Measurements from ENCODE around the gene UPK3A. TPM values are rescaled to one million over a fixed set of nuclear protein-coding genes. Genes with fewer than 3 reads are reported as not detected.
"Not testable (repeated sequence)": the region's sequence is repeated elsewhere in the genome, so short reads cannot be mapped to it uniquely, and the experiment has no call there.

UPK3A gene
- total and polyA plus RNA-seq, 2 of the 8 experiments (the other 6 are each of a cell fraction or from before 2014, with no cell fraction given): 0.35 to 1.7 TPM

GRCh38 chr22:45276507-45277105 is 8.1 kb upstream of the UPK3A start (continued):
- TF ChIP-seq CEBPB (IDR thresholded peaks at IDR 0.05; ENCODE audit: low read depth, low read length) (no peak), NANOG (IDR thresholded peaks at IDR 0.05; ENCODE audit: insufficient read depth, low read depth, low read length, poor library complexity, severe bottlenecking) (no peak), SIX5 (IDR thresholded peaks at IDR 0.05; ENCODE audit: low read depth, low read length) (no peak), CBX8 (IDR thresholded peaks at IDR 0.05; ENCODE audit: borderline replicate concordance, low read depth, low read length) (no peak)
- TF ChIP-seq, protein P1, sequence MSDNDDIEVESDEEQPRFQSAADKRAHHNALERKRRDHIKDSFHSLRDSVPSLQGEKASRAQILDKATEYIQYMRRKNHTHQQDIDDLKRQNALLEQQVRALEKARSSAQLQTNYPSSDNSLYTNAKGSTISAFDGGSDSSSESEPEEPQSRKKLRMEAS (IDR thresholded peaks at IDR 0.05): no peak

DNA sequence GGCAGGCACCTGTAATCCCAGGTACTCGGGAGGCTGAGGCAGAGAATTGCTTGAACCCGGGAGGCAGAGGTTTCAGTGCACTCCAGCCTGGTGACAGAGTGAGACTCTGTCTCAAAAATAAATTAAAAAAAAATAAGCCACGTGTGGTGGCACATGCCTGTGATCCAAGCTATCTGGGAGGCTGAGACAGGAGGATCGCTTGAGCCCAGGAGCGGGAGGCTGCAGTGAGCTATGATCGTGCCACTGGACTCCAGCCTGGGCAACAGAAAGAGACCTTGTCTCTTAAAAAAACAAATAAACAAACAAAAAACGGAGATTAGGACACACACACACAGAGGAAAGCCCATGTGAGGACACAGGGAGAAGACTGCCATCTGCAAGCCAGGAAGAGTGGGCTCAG is 7.0 kb upstream of the UPK3A start:
- not testable (repeated sequence) for H2BK120ac ChIP-seq (replicated peaks; ENCODE audit: low read depth, low read length); H3K23me2 ChIP-seq (ENCODE audit: low read depth, low read length); H2AFZ ChIP-seq (ENCODE audit: low read length); H4K5ac ChIP-seq (ENCODE audit: insufficient read length, low read depth, low read length); H3K79me2 ChIP-seq (ENCODE audit: control insufficient read depth in 1 of 2, insufficient read depth in 2 of 2, low read length in 2 of 2); H2BK12ac ChIP-seq (ENCODE audit: low read depth, low read length); H3K4me1 ChIP-seq (replicated peaks in 1 of 4; ENCODE audit: control insufficient read depth in 3 of 4, insufficient read depth in 4 of 4, low read length in 3 of 4); H2BK15ac ChIP-seq (ENCODE audit: low read length); H2BK20ac ChIP-seq (ENCODE audit: low read length); H4K91ac ChIP-seq (replicated peaks; ENCODE audit: insufficient read length, low read length); H3K79me1 ChIP-seq (ENCODE audit: low read depth, low read length); H2BK5ac ChIP-seq (ENCODE audit: low read depth, low read length); H3K4ac ChIP-seq (replicated peaks; ENCODE audit: insufficient read length, low read depth, low read length); H3K36me3 ChIP-seq (ENCODE audit: control insufficient read depth in 2 of 4, insufficient read depth in 4 of 4, low read length in 3 of 4); H3K27me3 ChIP-seq (replicated peaks in 1 of 4; ENCODE audit: control insufficient read depth in 3 of 4, extremely low read depth in 1 of 4, insufficient read depth in 3 of 4, low read length in 3 of 4); H3K4me3 ChIP-seq (ENCODE audit: extremely low read depth in 1 of 4, insufficient read depth in 2 of 4, low read depth in 3 of 4, low read length in 4 of 4); H4K8ac ChIP-seq (ENCODE audit: extremely low read depth, insufficient read depth, low read length); H3K27ac ChIP-seq (ENCODE audit: low read depth, low read length); H3K14ac ChIP-seq (ENCODE audit: insufficient read length); H3K23ac ChIP-seq (ENCODE audit: insufficient read length); H4K20me1 ChIP-seq (replicated peaks in 1 of 2; ENCODE audit: control insufficient read depth in 1 of 2, insufficient read depth in 2 of 2, low read length in 2 of 2); H3K18ac ChIP-seq (ENCODE audit: extremely low read depth, low read length); H3K9ac ChIP-seq (replicated peaks in 1 of 4; ENCODE audit: extremely low read depth in 1 of 4, low read depth in 3 of 4, low read length in 3 of 4); H3K56ac ChIP-seq (replicated peaks; ENCODE audit: insufficient read length, low read depth, low read length); H3K4me2 ChIP-seq (ENCODE audit: insufficient read depth in 1 of 2, low read depth in 2 of 2, low read length in 2 of 2); DNase-seq (ENCODE audit: low read depth in 1 of 2, low spot score in 2 of 2); H2AK5ac ChIP-seq (ENCODE audit: low read depth, low read length); H3K9me3 ChIP-seq (ENCODE audit: insufficient read depth in 2 of 2, low read depth in 1 of 2, low read length in 1 of 2); FAIRE-seq
- 92% methylated on average over 7 of the region's 7 CpGs; no CpG with 5 or more reads in 1 of the 2 experiments for WGBS, 2 experiments (ENCODE audit: extremely low coverage in 1 of 2, insufficient coverage in 1 of 2, insufficient read length in 1 of 2, insufficient replicate concordance in 2 of 2, low coverage in 1 of 2, low lambda C conversion rate in 2 of 2, missing lambda C conversion rate in 1 of 2)
- POLR2A ChIA-PET (ENCODE audit: partially characterized antibody): interaction anchor here (0.6 kb wide), 1 partner anchor 124 kb away, joined by 3 read pairs; no protein-coding TSS in a partner anchor
- CTCF ChIA-PET (ENCODE audit: partially characterized antibody): interaction anchor here (0.6 to 1.1 kb wide), 7 partner anchors 28 to 1195 kb away, joined by 3 read pairs; no protein-coding TSS in a partner anchor
